Body of pancreas (tissue), 4 donors: ENCODE measurements around the gene STPG3. TPM values are rescaled to one million over a fixed set of nuclear protein-coding genes. Genes with fewer than 3 reads are reported as not detected.

ENCODE experiments used
- ATAC-seq: fragments of 150-250 bp; one replicate; pipeline ENCODE4 v1.9.1; 2016
- DNase-seq, 4 donors: peaks; one replicate each; pipeline ENCODE4 v3.0.0-alpha.2; 2019
- H3K27ac ChIP-seq, 4 donors: fragments of 200-600 bp; sonication (generic); 1 replicate in 3 of 4; 2 replicates in 1 of 4; pipeline versions ENCODE4 v1.5.1 to v1.6.1; 2016 to 2019; ENCODE audit warnings: mild to moderate bottlenecking in 1 of 4, mixed read lengths in 1 of 4, moderate library complexity in 1 of 4
- H3K27me3 ChIP-seq, 2 donors: fragments of 200-600 bp; sonication (generic); one replicate each; pipeline ENCODE4 v1.6.0; 2016; ENCODE audit warnings: mild to moderate bottlenecking in 1 of 2
- H3K36me3 ChIP-seq, 2 donors: fragments of 200-600 bp; sonication (generic); replicated peaks in 1 of 2; 2 replicates each; pipeline ENCODE4 v1.5.1; 2016; ENCODE audit warnings: low read depth in 2 of 2; ENCODE audit not compliant: insufficient read depth in 1 of 2
- H3K4me1 ChIP-seq: fragments of 200-600 bp; sonication (generic); one replicate; pipeline ENCODE4 v1.6.0; 2016
- H3K4me3 ChIP-seq, 2 donors: fragments of 200-600 bp; sonication (generic); 1 replicate in 1 of 2; 2 replicates in 1 of 2; pipeline ENCODE4 v1.5.1; 2016 to 2019
- H3K9me3 ChIP-seq, 3 donors: fragments of 200-600 bp; sonication (generic); 1 replicate in 2 of 3; 2 replicates in 1 of 3; pipeline ENCODE4 v1.5.1; 2016
- POLR2A ChIP-seq, 3 donors: fragments of 450-650 bp; IDR thresholded peaks; one replicate each; pipeline ENCODE4 v1.6.1; 2016; ENCODE audit warnings: antibody characterized with exemption in 3 of 3, mild to moderate bottlenecking in 2 of 3
- WGBS, 2 donors: methylation state at CpG; one replicate each; pipeline ENCODE4 v1.1.5; 2017; 5-methylcytosine and 5-hydroxymethylcytosine counted together
- intact Hi-C: fragments of 100-400 bp; cut with DNase I; formaldehyde crosslinking; loops from one replicate; pipeline ENCODE4 v1.15.1; 2023
- total RNA-seq, 2 donors: library from RNA; depleted of rRNA; stranded (reverse); fragments of >200 nt; gene quantifications; one replicate each; pipeline ENCODE4 v1.1.0, GENCODE V29; 2016
- TF ChIP-seq, protein P1 (sequence below), 7 experiments: fragments of 450-650 bp in 4 of 7; fragments of 200-600 bp in 3 of 7; sonication (generic) in 3 of 7; IDR thresholded peaks; one replicate each; pipeline ENCODE4 v1.5.1; 2016 to 2019; ENCODE audit warnings: antibody characterized with exemption in 7 of 7

STPG3 gene
- total RNA-seq, 2 donors from 2014 or later: not detected

- Histone ChIP-seq H3K4me1 (peaks cover 36% of the 10 kb centered on the region), H3K27ac (peak overlapping the region in 1 of 4 donors; percentile 5), H3K4me3 (no peak overlapping the region), H3K36me3 (peaks cover 2 to 7% of the 10 kb centered on the region in 2 donors), H3K9me3 (no peaks in the 10 kb centered on the region), H3K27me3 (no peaks in the 10 kb centered on the region)
- no peak for ATAC-seq
- intact Hi-C loops: no loop called here
- WGBS, 2 donors: 74 to 85% methylated on average over 10 of the region's 10 CpGs
- DNase-seq: no peak
- no peak for TF ChIP-seq POLR2A (IDR thresholded peaks at IDR 0.05)
- TF ChIP-seq, protein P1, sequence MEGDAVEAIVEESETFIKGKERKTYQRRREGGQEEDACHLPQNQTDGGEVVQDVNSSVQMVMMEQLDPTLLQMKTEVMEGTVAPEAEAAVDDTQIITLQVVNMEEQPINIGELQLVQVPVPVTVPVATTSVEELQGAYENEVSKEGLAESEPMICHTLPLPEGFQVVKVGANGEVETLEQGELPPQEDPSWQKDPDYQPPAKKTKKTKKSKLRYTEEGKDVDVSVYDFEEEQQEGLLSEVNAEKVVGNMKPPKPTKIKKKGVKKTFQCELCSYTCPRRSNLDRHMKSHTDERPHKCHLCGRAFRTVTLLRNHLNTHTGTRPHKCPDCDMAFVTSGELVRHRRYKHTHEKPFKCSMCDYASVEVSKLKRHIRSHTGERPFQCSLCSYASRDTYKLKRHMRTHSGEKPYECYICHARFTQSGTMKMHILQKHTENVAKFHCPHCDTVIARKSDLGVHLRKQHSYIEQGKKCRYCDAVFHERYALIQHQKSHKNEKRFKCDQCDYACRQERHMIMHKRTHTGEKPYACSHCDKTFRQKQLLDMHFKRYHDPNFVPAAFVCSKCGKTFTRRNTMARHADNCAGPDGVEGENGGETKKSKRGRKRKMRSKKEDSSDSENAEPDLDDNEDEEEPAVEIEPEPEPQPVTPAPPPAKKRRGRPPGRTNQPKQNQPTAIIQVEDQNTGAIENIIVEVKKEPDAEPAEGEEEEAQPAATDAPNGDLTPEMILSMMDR (IDR thresholded peaks at IDR 0.05): no peak
These were observed 24.1 kb downstream of the STPG3 start for GRCh38 chr9:137275203-137275587.

DNA sequence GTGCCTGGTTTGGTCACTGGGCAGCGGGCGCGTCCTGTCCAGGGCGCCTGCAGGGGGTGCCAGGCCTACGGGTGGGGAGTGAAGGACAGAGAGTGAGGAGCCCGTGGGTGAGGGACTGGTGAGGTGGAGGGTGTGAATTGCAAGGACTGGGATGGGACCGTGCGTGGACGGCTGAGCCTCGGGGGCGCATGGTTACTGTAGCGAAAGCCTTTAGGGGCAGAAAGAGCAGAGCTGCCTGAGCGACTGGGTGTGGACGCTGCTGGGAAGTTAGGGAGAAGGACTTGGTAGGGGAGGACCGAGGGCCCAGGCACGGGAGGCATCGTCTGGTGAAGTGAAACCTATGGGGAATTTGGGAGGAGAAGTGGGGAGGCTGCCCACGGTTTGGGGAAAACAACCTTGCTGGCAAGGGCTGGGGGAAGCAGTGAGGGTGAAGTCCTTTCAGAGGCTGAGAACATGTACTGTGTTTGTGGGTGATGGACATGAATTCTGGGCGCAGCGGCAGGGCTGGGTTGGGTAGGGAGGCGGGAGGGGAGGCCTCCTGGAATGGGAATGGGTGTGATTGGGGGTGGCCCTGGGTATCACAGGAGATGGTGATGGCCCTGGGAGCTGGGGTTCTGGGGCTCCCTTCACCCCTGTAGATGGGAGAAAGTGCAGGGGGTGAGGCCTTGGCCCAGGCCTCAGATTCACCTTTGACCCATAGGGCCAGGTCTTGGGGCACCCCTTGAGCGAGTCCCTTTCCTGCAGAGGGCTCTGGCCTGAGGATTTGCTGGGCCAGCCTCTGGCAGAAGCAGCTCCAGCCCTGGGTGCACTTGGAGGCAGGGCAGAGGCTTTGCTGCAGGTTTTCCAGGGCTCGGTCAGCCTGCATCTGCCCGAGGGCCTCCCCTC is 24.7 kb downstream of the STPG3 start:
- Histone ChIP-seq H3K27ac (peak overlapping the region; percentile 7 to 92 (median 90)), H3K4me1 (peaks cover 36% of the 10 kb centered on the region), H3K36me3 (peaks cover 2 to 7% of the 10 kb centered on the region in 2 donors), H3K9me3 (no peaks in the 10 kb centered on the region), H3K4me3 (no peak overlapping the region), H3K27me3 (no peaks in the 10 kb centered on the region)
- intact Hi-C loops: no loop called here
- no peak for ATAC-seq
- peak in 1 of 4 donors; percentile 12 for DNase-seq
- TF ChIP-seq, protein P1 (IDR thresholded peaks at IDR 0.05): no peak
- TF ChIP-seq POLR2A (IDR thresholded peaks at IDR 0.05): no peak
- 84 to 85% methylated on average over 21 to 23 of the region's 24 CpGs for WGBS, 2 donors

DNA sequence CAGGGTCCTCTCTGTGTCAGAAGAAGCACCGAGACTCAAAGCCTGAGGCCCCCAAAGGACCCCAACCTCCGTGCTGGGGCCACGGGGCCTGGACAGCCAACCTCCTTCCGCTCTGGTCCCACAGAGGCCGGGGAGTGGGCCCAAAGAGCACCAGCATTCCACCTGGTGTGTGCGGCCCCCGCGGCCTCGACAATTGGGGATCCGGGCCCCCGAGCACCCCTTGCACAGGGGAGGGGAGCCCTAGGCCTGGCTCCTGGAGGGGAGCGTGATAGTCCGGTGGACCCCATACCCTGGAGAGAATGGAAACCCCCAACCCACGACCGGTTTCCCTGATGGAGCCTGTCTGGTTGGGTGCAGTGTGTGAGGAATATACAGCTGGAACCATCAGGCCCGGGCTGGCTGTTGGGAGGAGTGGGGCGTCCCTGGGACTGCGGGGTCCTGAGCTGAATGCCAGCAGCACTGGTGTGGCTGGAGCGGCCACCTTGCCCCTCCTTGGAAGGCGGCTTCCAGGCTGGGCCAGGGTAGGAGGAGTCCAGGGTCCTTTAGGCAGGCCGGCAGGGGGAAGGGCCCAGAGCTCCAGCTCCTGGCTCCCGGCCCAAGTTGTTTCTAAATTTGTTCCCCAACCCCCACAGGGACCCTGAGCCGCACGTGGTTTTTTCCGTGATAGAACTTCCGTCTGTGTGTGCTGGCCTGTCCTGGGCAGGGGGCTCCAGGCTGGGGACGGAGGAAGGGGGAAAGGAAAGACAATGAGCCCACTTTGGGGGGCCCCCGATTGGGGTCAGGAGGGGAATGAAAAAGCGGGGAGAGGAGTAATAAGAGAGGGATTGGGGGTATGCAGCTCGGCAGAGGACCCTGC is 25.6 kb downstream of the STPG3 start:
- DNase-seq (peak; percentile 61 to 76 (median 75)), ATAC-seq (peak; percentile 52)
- intact Hi-C loops: no loop called here
- Histone ChIP-seq H3K27ac (peak overlapping the region; percentile 74 to 92 (median 90)), H3K9me3 (no peaks in the 10 kb centered on the region), H3K4me1 (peaks cover 36% of the 10 kb centered on the region), H3K4me3 (no peak overlapping the region), H3K36me3 (peaks cover 2 to 7% of the 10 kb centered on the region in 2 donors), H3K27me3 (no peaks in the 10 kb centered on the region)
- WGBS, 2 donors: 43 to 44% methylated on average over 15 to 24 of the region's 30 CpGs
- no peak for TF ChIP-seq POLR2A (IDR thresholded peaks at IDR 0.05)
- TF ChIP-seq, protein P1 (IDR thresholded peaks at IDR 0.05): no peak

- ATAC-seq (peak; percentile 77), DNase-seq (peak; percentile 61 to 83 (median 79))
- TF ChIP-seq, protein P1 (IDR thresholded peaks at IDR 0.05): peak in 4 of 7 experiments; percentile 18 to 31 (median 26)
- peak; percentile 33 to 71 (median 70) for TF ChIP-seq POLR2A (IDR thresholded peaks at IDR 0.05)
- H3K36me3 ChIP-seq: peaks cover 2% of the 10 kb centered on the region in 2 donors
- H3K4me3 ChIP-seq: no peak within 1 kb of the TSS
- no peaks in the 10 kb centered on the region for H3K9me3 ChIP-seq
- intact Hi-C loops: no loop called here
- peaks cover 36% of the 10 kb centered on the region for H3K4me1 ChIP-seq
- WGBS, 2 donors: 45 to 52% methylated on average over 19 to 25 of the region's 25 CpGs
- peak within 1 kb of the TSS; percentile 74 to 92 (median 90) for H3K27ac ChIP-seq
- H3K27me3 ChIP-seq: no peaks in the 10 kb centered on the region
These were observed 26.4 kb downstream of the STPG3 start, which contains the start of gene TOR4A for GRCh38 chr9:137277329-137278041. TSS of gene TOR4A (plus strand) at chr9:137277726. CDS start at chr9:137278690, 964 bp downstream.
